22Rv1 (cell line): ENCODE measurements around the gene SPRY4.

Source experiments
- ZFX ChIP-seq: fragments of 450-650 bp; IDR thresholded peaks from 2 replicates; pipeline ENCODE4 v1.6.1; 2017; ENCODE audit warnings: antibody characterized with exemption, borderline replicate concordance
- TF ChIP-seq, protein P1 (sequence below): fragments of 450-650 bp; IDR thresholded peaks from 2 replicates; pipeline ENCODE4 v1.5.1; 2017; ENCODE audit warnings: mild to moderate bottlenecking

DNA sequence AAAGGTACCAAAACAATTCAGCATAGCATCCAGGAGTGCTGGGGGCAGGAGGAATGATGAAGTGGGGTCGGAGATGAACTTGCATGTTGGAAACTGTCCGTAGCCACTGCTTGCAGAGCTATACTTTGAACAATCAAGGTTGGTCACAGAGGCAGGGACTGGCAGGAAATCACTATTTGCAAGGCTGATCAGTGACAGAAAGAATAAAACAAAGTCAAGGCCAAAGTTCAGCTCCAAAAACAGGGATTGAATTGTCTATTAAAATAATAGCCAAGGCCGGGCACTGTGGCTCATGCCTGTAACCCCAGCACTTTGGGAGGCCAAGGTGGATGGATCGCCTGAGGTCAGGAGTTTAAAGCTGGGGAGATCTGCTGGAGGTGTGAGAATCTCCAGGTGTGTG, 18.7 kb upstream of the SPRY4 start:
- TF ChIP-seq, protein P1, sequence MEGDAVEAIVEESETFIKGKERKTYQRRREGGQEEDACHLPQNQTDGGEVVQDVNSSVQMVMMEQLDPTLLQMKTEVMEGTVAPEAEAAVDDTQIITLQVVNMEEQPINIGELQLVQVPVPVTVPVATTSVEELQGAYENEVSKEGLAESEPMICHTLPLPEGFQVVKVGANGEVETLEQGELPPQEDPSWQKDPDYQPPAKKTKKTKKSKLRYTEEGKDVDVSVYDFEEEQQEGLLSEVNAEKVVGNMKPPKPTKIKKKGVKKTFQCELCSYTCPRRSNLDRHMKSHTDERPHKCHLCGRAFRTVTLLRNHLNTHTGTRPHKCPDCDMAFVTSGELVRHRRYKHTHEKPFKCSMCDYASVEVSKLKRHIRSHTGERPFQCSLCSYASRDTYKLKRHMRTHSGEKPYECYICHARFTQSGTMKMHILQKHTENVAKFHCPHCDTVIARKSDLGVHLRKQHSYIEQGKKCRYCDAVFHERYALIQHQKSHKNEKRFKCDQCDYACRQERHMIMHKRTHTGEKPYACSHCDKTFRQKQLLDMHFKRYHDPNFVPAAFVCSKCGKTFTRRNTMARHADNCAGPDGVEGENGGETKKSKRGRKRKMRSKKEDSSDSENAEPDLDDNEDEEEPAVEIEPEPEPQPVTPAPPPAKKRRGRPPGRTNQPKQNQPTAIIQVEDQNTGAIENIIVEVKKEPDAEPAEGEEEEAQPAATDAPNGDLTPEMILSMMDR: no peak
- no peak for TF ChIP-seq ZFX
